CD4-positive, alpha-beta T cell treated with Interleukin-15 for 1 hour (primary cell): ENCODE data around the gene TAGLN3.

Experiments used
- DNase-seq: peaks from one replicate; pipeline ENCODE4 v3.0.0-alpha.2; 2020

TAGLN3 gene

DNA sequence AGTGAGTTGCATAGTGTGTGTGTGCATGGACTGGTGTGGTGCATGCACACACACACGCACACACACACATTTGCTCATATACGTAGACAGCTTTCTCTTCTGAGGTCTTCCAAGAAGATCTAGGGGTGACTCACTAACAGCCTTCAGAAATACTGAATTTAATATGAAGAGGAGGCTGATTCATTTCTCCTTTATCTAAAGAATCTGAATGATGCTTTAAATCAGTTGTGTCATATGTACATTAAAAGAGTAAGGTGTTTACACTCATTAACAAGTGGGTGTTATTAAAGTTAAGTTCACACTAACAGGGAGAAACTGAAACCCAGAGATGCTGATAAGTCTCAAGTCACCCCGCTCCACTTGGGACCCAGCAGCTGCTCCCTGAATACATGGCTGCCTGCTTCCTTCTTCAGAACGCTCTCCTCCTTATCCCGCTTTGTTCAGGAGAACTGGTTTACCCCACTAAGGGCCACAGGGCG, 57.8 kb downstream of the TAGLN3 start:
- DNase-seq, result no peak

DNA sequence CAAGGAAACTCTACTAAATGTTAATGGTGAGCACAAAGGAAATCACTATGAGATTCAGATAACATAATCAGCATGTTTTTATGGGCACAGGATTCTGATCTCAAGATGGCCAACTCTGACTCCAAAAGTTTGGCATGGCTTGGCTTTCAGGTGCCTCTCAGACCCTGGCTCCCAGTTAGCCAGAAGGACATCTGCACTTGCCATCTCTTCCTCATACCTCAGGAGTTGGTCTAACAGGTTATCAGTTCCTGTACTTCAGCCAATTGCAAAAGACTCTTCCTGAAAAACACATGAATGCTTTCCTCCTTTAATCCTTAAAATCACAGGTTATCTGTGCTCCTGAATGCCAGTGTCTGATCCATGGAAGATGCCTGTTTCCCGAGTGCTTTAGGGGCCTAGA, 60.8 kb downstream of the TAGLN3 start:
- DNase-seq, result no peak

DNA sequence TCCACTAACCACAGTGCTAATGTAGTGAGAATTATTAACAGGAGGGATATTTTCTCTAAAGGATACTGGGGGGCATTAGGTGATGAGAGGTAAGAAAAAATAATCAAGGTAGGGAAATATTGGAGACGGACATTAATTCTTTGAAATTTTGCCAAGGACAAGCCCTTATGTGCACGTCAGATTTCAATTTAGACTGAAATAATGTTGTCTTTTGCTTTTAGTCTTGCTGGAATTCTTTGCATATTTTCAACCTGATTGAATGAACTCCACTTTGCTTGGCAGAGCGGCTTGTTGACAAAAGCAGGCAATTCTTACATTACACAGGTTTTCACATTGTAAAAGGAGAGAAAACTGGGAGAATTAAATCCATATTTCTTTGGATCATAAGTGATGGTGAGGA, 62.4 kb downstream of the TAGLN3 start:
- no peak for DNase-seq
